NB4 (cell line): ENCODE measurements around the gene PPY.

Source experiments
- CTCF ChIP-seq: IDR thresholded peaks from one replicate; pipeline ENCODE4 v1.5.1; 2012; ENCODE audit warnings: low read depth, low read length
- MYC ChIP-seq: IDR thresholded peaks from 2 replicates; pipeline ENCODE4 v1.6.1; 2011; ENCODE audit warnings: low read depth, low read length
- POLR2A ChIP-seq: IDR thresholded peaks from 2 replicates; pipeline ENCODE4 v1.6.1; 2011; ENCODE audit warnings: mild to moderate bottlenecking; ENCODE audit not compliant: insufficient read length; ENCODE audit errors: extremely low read depth

GRCh38 chr17:43952724-43953666 lies 10.7 kb upstream of the PPY start:
- TF ChIP-seq CTCF (no peak), POLR2A (no peak), MYC (no peak)
